GM21526 (cell line): Measurements from ENCODE around the gene BTN1A1.

Source experiments
- ATAC-seq: cut with Tn5 transposase; IDR thresholded peaks from one replicate; pipeline ENCODE4 v1.9.1; 2021; ENCODE audit warnings: moderate library complexity; ENCODE audit not compliant: unreplicated experiment, low FRiP score

The BTN1A1 gene

GRCh38 chr6:26474439-26474881, 25.6 kb upstream of the BTN1A1 start:
- no peak for ATAC-seq

GRCh38 chr6:26475823-26476729, 24.0 kb upstream of the BTN1A1 start:
- ATAC-seq = no peak

- no peak for ATAC-seq
Observed at GRCh38 chr6:26476896-26477295, 23.2 kb upstream of the BTN1A1 start.

GRCh38 chr6:26477426-26477825, 22.7 kb upstream of the BTN1A1 start:
- no peak for ATAC-seq

GRCh38 chr6:26478100-26478984, 21.8 kb upstream of the BTN1A1 start:
- ATAC-seq = no peak

- ATAC-seq = no peak
Observed at GRCh38 chr6:26478985-26479278, 21.2 kb upstream of the BTN1A1 start.

- ATAC-seq = no peak
Observed at GRCh38 chr6:26482338-26482737, 17.8 kb upstream of the BTN1A1 start.

- ATAC-seq = no peak
Observed at GRCh38 chr6:26483727-26484126, 16.4 kb upstream of the BTN1A1 start.

- ATAC-seq = no peak
Observed at GRCh38 chr6:26484161-26484560, 15.9 kb upstream of the BTN1A1 start.

GRCh38 chr6:26485112-26485780, 14.9 kb upstream of the BTN1A1 start:
- ATAC-seq = no peak

- no peak for ATAC-seq
Observed at GRCh38 chr6:26486358-26486757, 13.7 kb upstream of the BTN1A1 start.

- no peak for ATAC-seq
Observed at GRCh38 chr6:26487466-26487865, 12.6 kb upstream of the BTN1A1 start.

GRCh38 chr6:26489996-26490964, 9.8 kb upstream of the BTN1A1 start:
- no peak for ATAC-seq

- ATAC-seq = no peak
Observed at GRCh38 chr6:26491604-26492003, 8.5 kb upstream of the BTN1A1 start.

GRCh38 chr6:26493258-26493657, 6.8 kb upstream of the BTN1A1 start:
- ATAC-seq = no peak

- ATAC-seq = no peak
Observed at GRCh38 chr6:26494117-26494516, 6.0 kb upstream of the BTN1A1 start.

GRCh38 chr6:26495281-26495680, 4.8 kb upstream of the BTN1A1 start:
- no peak for ATAC-seq

- ATAC-seq = no peak
Observed at GRCh38 chr6:26497610-26498009, 2.5 kb upstream of the BTN1A1 start.

GRCh38 chr6:26501482-26501986, 1.4 kb downstream of the BTN1A1 start:
- no peak for ATAC-seq

- no peak for ATAC-seq
Observed at GRCh38 chr6:26502165-26502564, 2.1 kb downstream of the BTN1A1 start.
